ENCODE results near the gene ENO2.

- TF ChIP-seq, protein P1, sequence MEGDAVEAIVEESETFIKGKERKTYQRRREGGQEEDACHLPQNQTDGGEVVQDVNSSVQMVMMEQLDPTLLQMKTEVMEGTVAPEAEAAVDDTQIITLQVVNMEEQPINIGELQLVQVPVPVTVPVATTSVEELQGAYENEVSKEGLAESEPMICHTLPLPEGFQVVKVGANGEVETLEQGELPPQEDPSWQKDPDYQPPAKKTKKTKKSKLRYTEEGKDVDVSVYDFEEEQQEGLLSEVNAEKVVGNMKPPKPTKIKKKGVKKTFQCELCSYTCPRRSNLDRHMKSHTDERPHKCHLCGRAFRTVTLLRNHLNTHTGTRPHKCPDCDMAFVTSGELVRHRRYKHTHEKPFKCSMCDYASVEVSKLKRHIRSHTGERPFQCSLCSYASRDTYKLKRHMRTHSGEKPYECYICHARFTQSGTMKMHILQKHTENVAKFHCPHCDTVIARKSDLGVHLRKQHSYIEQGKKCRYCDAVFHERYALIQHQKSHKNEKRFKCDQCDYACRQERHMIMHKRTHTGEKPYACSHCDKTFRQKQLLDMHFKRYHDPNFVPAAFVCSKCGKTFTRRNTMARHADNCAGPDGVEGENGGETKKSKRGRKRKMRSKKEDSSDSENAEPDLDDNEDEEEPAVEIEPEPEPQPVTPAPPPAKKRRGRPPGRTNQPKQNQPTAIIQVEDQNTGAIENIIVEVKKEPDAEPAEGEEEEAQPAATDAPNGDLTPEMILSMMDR (IDR thresholded peaks at IDR 0.05), result peak; percentile 58 to 93 (median 82)
- TF ChIP-seq POLR2A (IDR thresholded peaks at IDR 0.05), result peak; percentile 20 to 82
Observed at GRCh38 chr12:6890789-6891645, 23.4 kb upstream of the ENO2 start.
